ENCODE measurements around the gene P2RX4.
"Not testable (repeated sequence)": the region's sequence is repeated elsewhere in the genome, so short reads cannot be mapped to it uniquely, and the experiment has no call there.

The P2RX4 gene, protein sequence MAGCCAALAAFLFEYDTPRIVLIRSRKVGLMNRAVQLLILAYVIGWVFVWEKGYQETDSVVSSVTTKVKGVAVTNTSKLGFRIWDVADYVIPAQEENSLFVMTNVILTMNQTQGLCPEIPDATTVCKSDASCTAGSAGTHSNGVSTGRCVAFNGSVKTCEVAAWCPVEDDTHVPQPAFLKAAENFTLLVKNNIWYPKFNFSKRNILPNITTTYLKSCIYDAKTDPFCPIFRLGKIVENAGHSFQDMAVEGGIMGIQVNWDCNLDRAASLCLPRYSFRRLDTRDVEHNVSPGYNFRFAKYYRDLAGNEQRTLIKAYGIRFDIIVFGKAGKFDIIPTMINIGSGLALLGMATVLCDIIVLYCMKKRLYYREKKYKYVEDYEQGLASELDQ

DNA sequence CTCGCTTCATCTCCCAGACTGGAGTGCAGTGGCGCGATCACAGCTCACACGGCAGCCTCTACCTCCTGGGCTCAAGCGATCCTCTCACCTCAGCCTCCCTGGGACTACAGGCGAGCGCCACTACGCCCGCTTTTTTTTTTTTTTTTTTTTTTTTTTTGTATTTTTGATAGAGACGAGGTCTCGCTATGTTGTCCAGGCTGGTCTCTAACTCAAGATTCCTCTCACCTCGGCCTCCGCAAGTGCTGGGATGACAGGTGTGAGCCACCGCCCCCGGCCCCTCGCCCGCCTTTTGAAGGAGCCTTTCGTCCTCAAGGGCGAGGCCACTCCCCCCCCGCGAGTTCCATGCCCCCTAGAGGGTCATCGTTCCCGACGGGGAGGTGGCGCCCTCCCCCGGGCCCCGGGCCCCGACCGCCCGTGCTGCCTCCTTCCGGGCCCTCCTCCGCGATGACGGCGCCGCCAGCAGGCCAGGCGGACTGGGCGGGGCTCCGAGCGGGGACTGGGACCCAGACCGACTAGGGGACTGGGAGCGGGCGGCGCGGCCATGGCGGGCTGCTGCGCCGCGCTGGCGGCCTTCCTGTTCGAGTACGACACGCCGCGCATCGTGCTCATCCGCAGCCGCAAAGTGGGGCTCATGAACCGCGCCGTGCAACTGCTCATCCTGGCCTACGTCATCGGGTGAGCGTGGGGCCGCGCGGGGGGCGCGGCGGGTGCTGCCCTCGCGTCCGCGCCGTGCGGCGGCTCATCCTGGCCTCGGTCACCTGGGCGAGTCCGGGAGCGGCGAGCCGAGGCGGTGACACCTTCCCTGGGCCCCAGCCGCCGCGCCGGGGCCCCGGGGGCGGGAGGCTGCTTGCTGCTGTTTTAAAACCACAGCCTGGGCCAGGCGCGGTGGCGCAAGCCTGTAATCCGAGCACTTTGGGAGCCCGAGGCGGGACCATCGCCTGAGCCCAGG is at the start of gene P2RX4:
Gene P2RX4, plus strand, starts transcription at position 506 of the 949 bp plus-strand sequence. Its CDS starts 36 bp downstream, at position 542.
- no peaks in the 10 kb centered on the region for H3K27me3 ChIP-seq (ENCODE audit: insufficient read depth, low read depth, severe bottlenecking)
- no peaks in the 10 kb centered on the region for H3K36me3 ChIP-seq
- TF ChIP-seq, protein P1, sequence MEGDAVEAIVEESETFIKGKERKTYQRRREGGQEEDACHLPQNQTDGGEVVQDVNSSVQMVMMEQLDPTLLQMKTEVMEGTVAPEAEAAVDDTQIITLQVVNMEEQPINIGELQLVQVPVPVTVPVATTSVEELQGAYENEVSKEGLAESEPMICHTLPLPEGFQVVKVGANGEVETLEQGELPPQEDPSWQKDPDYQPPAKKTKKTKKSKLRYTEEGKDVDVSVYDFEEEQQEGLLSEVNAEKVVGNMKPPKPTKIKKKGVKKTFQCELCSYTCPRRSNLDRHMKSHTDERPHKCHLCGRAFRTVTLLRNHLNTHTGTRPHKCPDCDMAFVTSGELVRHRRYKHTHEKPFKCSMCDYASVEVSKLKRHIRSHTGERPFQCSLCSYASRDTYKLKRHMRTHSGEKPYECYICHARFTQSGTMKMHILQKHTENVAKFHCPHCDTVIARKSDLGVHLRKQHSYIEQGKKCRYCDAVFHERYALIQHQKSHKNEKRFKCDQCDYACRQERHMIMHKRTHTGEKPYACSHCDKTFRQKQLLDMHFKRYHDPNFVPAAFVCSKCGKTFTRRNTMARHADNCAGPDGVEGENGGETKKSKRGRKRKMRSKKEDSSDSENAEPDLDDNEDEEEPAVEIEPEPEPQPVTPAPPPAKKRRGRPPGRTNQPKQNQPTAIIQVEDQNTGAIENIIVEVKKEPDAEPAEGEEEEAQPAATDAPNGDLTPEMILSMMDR (IDR thresholded peaks at IDR 0.05; ENCODE audit: low read depth, low read length): peak; percentile 29; the same call in 1 of the 2 replicates
- DNase-seq: peak; percentile 90
- peak within 1 kb of the TSS; percentile 62 for H3K27ac ChIP-seq
- no peaks in the 10 kb centered on the region for H3K9me3 ChIP-seq (ENCODE audit: severe bottlenecking)
- H3K4me3 ChIP-seq (ENCODE audit: low read depth, low read length): peak within 1 kb of the TSS; percentile 63

DNA sequence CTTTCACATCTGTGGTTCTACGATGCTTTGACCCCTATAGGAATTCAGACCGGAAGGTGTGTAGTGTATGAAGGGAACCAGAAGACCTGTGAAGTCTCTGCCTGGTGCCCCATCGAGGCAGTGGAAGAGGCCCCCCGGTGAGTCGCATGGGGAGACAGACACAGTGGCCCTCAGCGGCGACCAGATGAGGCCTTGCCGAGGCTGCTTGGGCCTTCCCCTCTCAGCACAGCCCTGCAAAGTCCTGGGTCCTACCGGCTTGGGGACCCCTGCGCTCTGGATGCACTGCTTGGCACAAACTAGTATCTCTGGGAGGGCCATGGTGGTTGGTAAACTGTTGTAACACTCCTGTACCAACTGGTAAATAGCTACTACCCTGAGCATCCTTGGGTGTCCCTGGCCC is 47.5 kb upstream of the P2RX4 start:
- no peak for DNase-seq
- Histone ChIP-seq H3K27ac (no peak overlapping the region), H3K36me3 (no peaks in the 10 kb centered on the region), H3K9me3 (ENCODE audit: severe bottlenecking) (peaks cover 9% of the 10 kb centered on the region), H3K27me3 (ENCODE audit: insufficient read depth, low read depth, severe bottlenecking) (peaks cover 87% of the 10 kb centered on the region), H3K4me3 (ENCODE audit: low read depth, low read length) (no peak overlapping the region)
- TF ChIP-seq, protein P1 (IDR thresholded peaks at IDR 0.05; ENCODE audit: low read depth, low read length): no peak

DNA sequence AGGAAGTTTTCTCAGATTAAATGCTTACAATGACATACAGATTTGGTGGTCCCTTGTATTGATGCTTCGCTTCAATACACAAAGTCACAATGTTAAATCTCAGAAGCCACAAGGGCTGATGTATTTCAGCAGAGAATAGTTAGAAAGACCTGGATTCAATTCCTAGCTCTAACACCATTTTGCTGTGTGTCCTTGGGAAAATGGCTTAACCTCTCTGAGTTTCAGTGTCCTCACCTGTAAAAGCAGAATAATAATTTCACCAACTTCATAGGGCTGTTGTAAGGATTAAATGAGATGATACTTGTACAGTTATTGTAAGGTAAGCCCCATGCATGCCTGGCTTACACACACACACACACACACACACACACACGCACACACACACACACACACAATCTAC is 46.9 kb upstream of the P2RX4 start:
- Histone ChIP-seq H3K36me3 (no peaks in the 10 kb centered on the region), H3K27ac (no peak overlapping the region), H3K9me3 (ENCODE audit: severe bottlenecking) (peaks cover 7% of the 10 kb centered on the region), H3K4me3 (ENCODE audit: low read depth, low read length) (no peak overlapping the region), H3K27me3 (ENCODE audit: insufficient read depth, low read depth, severe bottlenecking) (peaks cover 87% of the 10 kb centered on the region)
- no peak for DNase-seq
- TF ChIP-seq, protein P1 (IDR thresholded peaks at IDR 0.05; ENCODE audit: low read depth, low read length): no peak

DNA sequence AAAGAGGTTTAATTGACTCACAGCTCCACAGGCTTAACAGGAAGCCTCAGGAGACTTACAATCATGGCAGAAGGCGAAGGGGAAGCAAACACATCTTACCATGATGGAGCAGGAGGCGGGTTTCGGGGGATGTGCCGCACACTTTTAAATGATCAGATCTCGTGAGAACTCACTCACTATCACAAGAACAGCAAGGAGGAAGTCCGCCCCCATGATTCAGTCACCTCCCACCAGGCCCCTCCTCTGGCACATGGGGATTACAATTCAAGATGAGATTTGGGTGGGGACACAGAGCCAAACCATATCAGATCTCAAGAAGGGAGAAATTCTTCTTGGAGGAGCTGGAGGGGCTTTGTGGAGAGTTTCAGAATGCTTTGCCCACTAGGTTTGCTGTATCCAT is 45.1 kb upstream of the P2RX4 start:
- peaks cover 90% of the 10 kb centered on the region for H3K27me3 ChIP-seq (ENCODE audit: insufficient read depth, low read depth, severe bottlenecking)
- H3K4me3 ChIP-seq (ENCODE audit: low read depth, low read length); H3K36me3 ChIP-seq; H3K9me3 ChIP-seq (ENCODE audit: severe bottlenecking); DNase-seq; H3K27ac ChIP-seq: not testable (repeated sequence)

DNA sequence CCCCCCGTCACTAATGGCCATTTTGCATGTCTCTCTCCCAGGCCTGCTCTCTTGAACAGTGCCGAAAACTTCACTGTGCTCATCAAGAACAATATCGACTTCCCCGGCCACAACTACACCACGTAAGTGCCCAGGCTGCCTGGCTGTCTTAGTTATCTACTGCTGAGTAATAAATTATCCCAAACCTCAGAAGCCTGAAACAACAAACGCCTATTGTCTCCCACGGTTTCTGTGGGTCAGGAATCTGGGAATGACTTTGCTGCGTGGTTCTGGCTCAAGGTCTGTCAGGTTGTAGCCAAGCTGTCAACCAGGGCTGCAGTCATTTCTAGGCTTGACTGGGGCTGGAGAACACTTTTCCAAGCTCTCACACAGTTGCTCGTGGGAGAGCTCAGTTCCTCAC is 44.6 kb upstream of the P2RX4 start:
- TF ChIP-seq, protein P1 (IDR thresholded peaks at IDR 0.05; ENCODE audit: low read depth, low read length): no peak

DNA sequence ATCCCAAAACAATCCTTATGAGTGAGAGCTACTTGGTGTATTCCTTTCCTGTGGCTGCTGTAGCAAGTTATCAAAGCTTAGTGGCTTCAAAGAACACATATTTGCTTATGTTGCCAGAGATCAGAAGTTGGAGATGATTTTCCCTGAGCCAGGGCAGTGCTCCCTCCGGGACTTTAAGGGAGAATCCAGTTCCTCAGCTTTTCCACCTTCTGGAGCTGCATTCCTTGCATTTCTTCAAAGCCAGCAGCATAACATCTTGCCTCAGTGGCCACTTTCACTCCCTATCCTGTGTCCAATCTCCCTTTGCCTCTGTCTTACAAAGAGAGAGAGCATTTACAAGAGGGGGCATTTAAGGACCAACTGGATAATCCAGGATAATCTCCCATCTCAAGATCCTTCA is 43.6 kb upstream of the P2RX4 start:
- TF ChIP-seq, protein P1 (IDR thresholded peaks at IDR 0.05; ENCODE audit: low read depth, low read length): no peak
- no peak overlapping the region for H3K27ac ChIP-seq
- H3K4me3 ChIP-seq (ENCODE audit: low read depth, low read length): no peak overlapping the region
- no peaks in the 10 kb centered on the region for H3K9me3 ChIP-seq (ENCODE audit: severe bottlenecking)
- H3K36me3 ChIP-seq: no peaks in the 10 kb centered on the region
- peaks cover 89% of the 10 kb centered on the region for H3K27me3 ChIP-seq (ENCODE audit: insufficient read depth, low read depth, severe bottlenecking)
- DNase-seq: peak; percentile 50

More for the DNA sequence above, 44.6 kb upstream of the P2RX4 start:
- Histone ChIP-seq H3K36me3 (no peaks in the 10 kb centered on the region), H3K4me3 (ENCODE audit: low read depth, low read length) (no peak overlapping the region), H3K27ac (no peak overlapping the region), H3K9me3 (ENCODE audit: severe bottlenecking) (no peaks in the 10 kb centered on the region), H3K27me3 (ENCODE audit: insufficient read depth, low read depth, severe bottlenecking) (peaks cover 90% of the 10 kb centered on the region)
- no peak for DNase-seq

All from WERI-Rb-1 (cell line).